Measurements from ENCODE around the gene BGLAP.

BGLAP gene

GRCh38 chr1:156286061-156286460 is 44.1 kb downstream of the BGLAP start:
- Histone ChIP-seq H3K36me3 (ENCODE audit: control insufficient read depth in 2 of 2, insufficient read depth in 1 of 2, low read length in 2 of 2) (peaks cover 4 to 37% of the 10 kb centered on the region in 2 experiments; a peak in 2 of 3 replicates), H3K4me1 (ENCODE audit: control insufficient read depth, insufficient read depth, low read length) (peaks cover under 1% of the 10 kb centered on the region), H3K4me3 (ENCODE audit: low read depth, low read length) (no peak overlapping the region), H3K27ac (ENCODE audit: extremely low read depth, low read depth, low read length) (no peak overlapping the region), H3K9me3 (ENCODE audit: control insufficient read depth, insufficient read depth, low read depth, low read length) (no peaks in the 10 kb centered on the region)
- TF ChIP-seq ZNF488 (tag by site-specific recombination; IDR thresholded peaks at IDR 0.05) (no peak), PRDM6 (tag by site-specific recombination; IDR thresholded peaks at IDR 0.05) (no peak), ZNF274 (IDR thresholded peaks at IDR 0.05; ENCODE audit: low read length) (no peak), ZNF274 (tag by site-specific recombination; IDR thresholded peaks at IDR 0.05; ENCODE audit: borderline replicate concordance) (no peak), ZNF248 (tag by site-specific recombination; IDR thresholded peaks at IDR 0.05) (no peak), REPIN1 (tag by site-specific recombination; IDR thresholded peaks at IDR 0.05; ENCODE audit: low read depth) (no peak), ZNF747 (tag by site-specific recombination; IDR thresholded peaks at IDR 0.05) (no peak)
- ChIA-PET POLR2A (no interaction called here), CTCF (interaction anchor here (0.5 kb wide), 1 partner anchor 1951 kb away, joined by 3 read pairs; no protein-coding TSS in a partner anchor)

GRCh38 chr1:156289857-156290256 is 47.9 kb downstream of the BGLAP start:
- POLR2A ChIA-PET: no interaction called here
- no peaks in the 10 kb centered on the region; the same call in 1 of the 2 replicates for H3K4me1 ChIP-seq (ENCODE audit: control insufficient read depth, insufficient read depth, low read length)
- CTCF ChIA-PET: no interaction called here

More at GRCh38 chr1:156289857-156290256, 47.9 kb downstream of the BGLAP start:
- Histone ChIP-seq H3K4me3 (ENCODE audit: low read depth, low read length) (no peak overlapping the region), H3K36me3 (ENCODE audit: control insufficient read depth in 2 of 2, insufficient read depth in 1 of 2, low read length in 2 of 2) (peaks cover 4 to 66% of the 10 kb centered on the region in 2 experiments; a peak in 2 of 3 replicates), H3K9me3 (ENCODE audit: control insufficient read depth, insufficient read depth, low read depth, low read length) (no peaks in the 10 kb centered on the region), H3K27ac (ENCODE audit: extremely low read depth, low read depth, low read length) (no peak overlapping the region)
- TF ChIP-seq WT1 (tag by site-specific recombination; IDR thresholded peaks at IDR 0.05): no peak
- TF ChIP-seq MZF1 (tag by site-specific recombination; IDR thresholded peaks at IDR 0.05; ENCODE audit: borderline replicate concordance): no peak
- no peak for TF ChIP-seq ZNF394 (tag by site-specific recombination; IDR thresholded peaks at IDR 0.05; ENCODE audit: borderline replicate concordance)
- no peak for TF ChIP-seq FEZF1 (tag by site-specific recombination; IDR thresholded peaks at IDR 0.05)
- no peak for TF ChIP-seq ZNF202 (tag by site-specific recombination; IDR thresholded peaks at IDR 0.05; ENCODE audit: borderline replicate concordance)
- TF ChIP-seq ZNF221 (tag by site-specific recombination; IDR thresholded peaks at IDR 0.05; ENCODE audit: borderline replicate concordance): no peak
- TF ChIP-seq ZNF426 (tag by site-specific recombination; IDR thresholded peaks at IDR 0.05): no peak
- TF ChIP-seq KLF10 (tag by site-specific recombination; IDR thresholded peaks at IDR 0.05): no peak
- TF ChIP-seq ZSCAN4 (tag by site-specific recombination; IDR thresholded peaks at IDR 0.05): no peak
- no peak for TF ChIP-seq ZNF280C (tag by site-specific recombination; IDR thresholded peaks at IDR 0.05)

All from HEK293 (cell line).